HEK293T (cell line): ENCODE measurements around the gene KCNQ5.

Experiments used
- ELF4 ChIP-seq: fragments of 450-650 bp; IDR thresholded peaks from 2 replicates; pipeline ENCODE4 v1.6.1; 2017; ENCODE audit warnings: antibody characterized with exemption
- FOXA1 ChIP-seq: fragments of 450-650 bp; IDR thresholded peaks from 2 replicates; pipeline ENCODE4 v1.6.1; 2016; ENCODE audit warnings: mild to moderate bottlenecking
- ZNF384 ChIP-seq: fragments of 450-650 bp; IDR thresholded peaks from 2 replicates; pipeline ENCODE4 v1.6.1; 2016

GRCh38 chr6:72832271-72832670 lies 210.4 kb downstream of the KCNQ5 start:
- TF ChIP-seq FOXA1 (no peak), ELF4 (no peak), ZNF384 (no peak)
